Measurements from ENCODE around the gene DLST. TPM values are rescaled to one million over a fixed set of nuclear protein-coding genes. Genes with fewer than 3 reads are reported as not detected.
"Not testable (repeated sequence)": the region's sequence is repeated elsewhere in the genome, so short reads cannot be mapped to it uniquely, and the experiment has no call there.

DLST gene
- polyA plus RNA-seq, 1 experiment, result 150 TPM

DNA sequence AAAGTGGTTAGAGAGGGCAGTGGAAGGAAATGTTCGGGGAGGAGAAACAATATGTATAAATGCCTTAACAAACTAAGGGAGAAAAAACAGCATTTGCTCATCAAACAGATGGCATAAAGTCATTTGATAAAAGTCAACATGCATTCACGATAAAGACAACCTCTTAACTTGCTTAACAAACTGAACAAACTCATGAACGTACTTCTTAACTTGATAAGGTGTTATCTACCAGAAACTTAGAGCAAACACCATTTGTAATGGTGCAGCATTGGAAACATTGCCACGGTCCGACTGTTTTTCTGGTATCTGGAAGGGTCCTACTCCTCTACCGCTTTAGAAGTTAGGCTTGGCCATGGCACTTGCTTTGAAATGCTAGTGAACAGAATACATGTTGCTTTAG lies 45.5 kb downstream of the DLST start:
- ChIA-PET POLR2A (no interaction called here), CTCF (no interaction called here)
- Histone ChIP-seq H3K27ac (ENCODE audit: low read depth, low read length) (no peak overlapping the region), H3K4me3 (ENCODE audit: low read depth, low read length) (no peak overlapping the region), H3K9me3 (ENCODE audit: control insufficient read depth, insufficient read depth, low read length) (no peaks in the 10 kb centered on the region), H3K27me3 (ENCODE audit: control insufficient read depth, insufficient read depth, low read length) (peaks cover 2% of the 10 kb centered on the region)
- no peak for TF ChIP-seq CTCF (IDR thresholded peaks at IDR 0.05; ENCODE audit: low read depth, low read length)
- DNase-seq (ENCODE audit: low read depth, low spot score), result no peak

- Histone ChIP-seq H3K9me3 (ENCODE audit: control insufficient read depth, insufficient read depth, low read length) (no peaks in the 10 kb centered on the region), H3K4me3 (ENCODE audit: low read depth, low read length) (no peak overlapping the region), H3K27me3 (ENCODE audit: control insufficient read depth, insufficient read depth, low read length) (peaks cover 2% of the 10 kb centered on the region), H3K27ac (ENCODE audit: low read depth, low read length) (no peak overlapping the region)
- ChIA-PET CTCF (interaction anchor here (1.0 kb wide), 1 partner anchor 159 kb away, joined by 4 read pairs; no protein-coding TSS in a partner anchor), POLR2A (no interaction called here)
- DNase-seq (ENCODE audit: low read depth, low spot score), result no peak
- no peak for TF ChIP-seq CTCF (IDR thresholded peaks at IDR 0.05; ENCODE audit: low read depth, low read length)
These were observed 47.5 kb downstream of the DLST start for GRCh38 chr14:74929242-74929641.

DNA sequence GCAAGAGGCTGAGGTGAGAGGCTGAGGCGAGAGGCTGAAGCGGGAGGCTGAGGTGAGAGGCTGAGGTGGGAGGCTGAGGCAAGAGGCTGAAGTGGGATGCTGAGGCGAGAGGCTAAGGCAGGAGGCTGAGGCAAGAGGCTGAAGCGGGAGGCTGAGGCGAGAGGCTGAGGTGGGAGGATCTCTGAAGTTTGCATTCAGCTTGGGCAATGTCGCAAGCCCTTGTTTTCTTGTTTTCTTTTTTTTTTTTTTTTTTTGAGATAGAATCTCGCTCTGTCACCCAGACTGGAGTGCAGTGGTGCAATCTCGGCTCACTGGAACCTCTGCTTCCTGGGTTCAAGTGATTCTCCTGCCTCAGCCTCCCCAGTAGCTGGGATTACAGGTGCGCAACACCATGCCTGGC lies 50.0 kb downstream of the DLST start:
- CTCF ChIA-PET, result interaction anchor here (0.9 to 1.2 kb wide), 2 partner anchors 27 to 157 kb away, joined by 3 to 4 read pairs; no protein-coding TSS in a partner anchor
- not testable (repeated sequence) for H3K4me3 ChIP-seq (ENCODE audit: low read depth, low read length); DNase-seq (ENCODE audit: low read depth, low spot score); H3K9me3 ChIP-seq (ENCODE audit: control insufficient read depth, insufficient read depth, low read length); H3K27me3 ChIP-seq (ENCODE audit: control insufficient read depth, insufficient read depth, low read length); H3K27ac ChIP-seq (ENCODE audit: low read depth, low read length)
- POLR2A ChIA-PET, result interaction anchor here (0.6 to 0.7 kb wide), 3 partner anchors 10 to 172 kb away, joined by 3 to 4 read pairs (median 4); no protein-coding TSS in a partner anchor

GRCh38 chr14:74932401-74932901 lies 50.7 kb downstream of the DLST start:
- H3K27ac ChIP-seq (ENCODE audit: low read depth, low read length), result no peak overlapping the region
- no peaks in the 10 kb centered on the region; the same call in 1 of the 2 replicates for H3K9me3 ChIP-seq (ENCODE audit: control insufficient read depth, insufficient read depth, low read length)
- peaks cover under 1% of the 10 kb centered on the region for H3K27me3 ChIP-seq (ENCODE audit: control insufficient read depth, insufficient read depth, low read length)
- no peak for TF ChIP-seq CTCF (IDR thresholded peaks at IDR 0.05; ENCODE audit: low read depth, low read length)
- no peak overlapping the region for H3K4me3 ChIP-seq (ENCODE audit: low read depth, low read length)
- ChIA-PET POLR2A (interaction anchor here (0.7 kb wide), 1 partner anchor 172 kb away, joined by 4 read pairs; no protein-coding TSS in a partner anchor), CTCF (interaction anchor here (0.8 kb wide), 1 partner anchor 156 kb away, joined by 4 read pairs; no protein-coding TSS in a partner anchor)
- no peak for DNase-seq (ENCODE audit: low read depth, low spot score)

DNA sequence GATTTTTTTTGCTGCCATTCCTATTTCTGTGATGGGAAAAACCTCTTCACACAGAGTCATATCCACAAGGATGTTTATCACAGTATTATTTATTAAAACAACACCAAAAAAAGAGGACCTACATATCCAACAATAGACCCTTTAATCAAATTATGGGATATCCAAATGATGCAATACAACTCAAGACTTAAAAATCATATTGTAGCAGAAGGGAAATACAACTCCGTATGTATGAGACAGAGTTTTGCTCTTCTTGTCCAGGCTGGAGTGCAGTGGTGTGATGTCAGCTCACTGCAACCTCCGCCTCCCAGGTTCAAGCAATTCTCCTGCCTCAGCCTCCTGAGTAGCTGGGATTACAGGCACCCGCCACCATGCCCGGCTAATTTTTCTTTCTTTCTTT lies 51.2 kb downstream of the DLST start:
- DNase-seq (ENCODE audit: low read depth, low spot score); H3K27me3 ChIP-seq (ENCODE audit: control insufficient read depth, insufficient read depth, low read length); H3K27ac ChIP-seq (ENCODE audit: low read depth, low read length); H3K9me3 ChIP-seq (ENCODE audit: control insufficient read depth, insufficient read depth, low read length); H3K4me3 ChIP-seq (ENCODE audit: low read depth, low read length); POLR2A ChIA-PET: not testable (repeated sequence)
- CTCF ChIA-PET, result interaction anchor here (0.8 to 1.9 kb wide), 2 partner anchors 12 to 156 kb away, joined by 4 to 9 read pairs; no protein-coding TSS in a partner anchor

DNA sequence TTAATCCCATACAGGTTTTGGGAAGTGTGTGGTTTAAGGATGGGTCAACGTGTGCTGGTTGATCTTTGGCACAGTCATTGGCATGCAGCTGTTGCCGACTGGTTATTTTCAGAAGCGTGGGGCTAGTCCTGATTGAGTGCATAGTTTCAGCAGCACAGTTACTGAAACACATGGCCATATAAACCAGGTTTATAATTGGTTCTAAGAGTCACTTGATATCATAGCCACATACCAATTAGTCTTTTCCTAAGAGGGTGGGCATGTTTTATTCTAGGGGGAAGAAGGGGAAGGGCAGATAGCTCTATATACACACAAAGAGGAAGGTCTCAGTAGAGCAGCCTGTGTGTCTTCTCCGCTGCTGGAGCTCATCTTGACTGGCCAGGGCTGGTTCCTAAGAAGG lies 52.3 kb downstream of the DLST start:
- H3K4me3 ChIP-seq (ENCODE audit: low read depth, low read length), result no peak overlapping the region
- no peaks in the 10 kb centered on the region for H3K27me3 ChIP-seq (ENCODE audit: control insufficient read depth, insufficient read depth, low read length)
- CTCF ChIA-PET, result interaction anchor here (1.0 to 1.9 kb wide), 5 partner anchors 11 to 154 kb away, joined by 4 to 9 read pairs (median 6); no protein-coding TSS in a partner anchor
- POLR2A ChIA-PET, result no interaction called here
- H3K27ac ChIP-seq (ENCODE audit: low read depth, low read length), result no peak overlapping the region
- no peaks in the 10 kb centered on the region; the same call in 1 of the 2 replicates for H3K9me3 ChIP-seq (ENCODE audit: control insufficient read depth, insufficient read depth, low read length)
- DNase-seq (ENCODE audit: low read depth, low spot score), result no peak
- TF ChIP-seq CTCF (IDR thresholded peaks at IDR 0.05; ENCODE audit: low read depth, low read length), result no peak

Data from AG04450 (cell line).